OCI-LY3 (cell line): ENCODE results near the gene ATP1B1.

Experiments
- H2AFZ ChIP-seq: fragments of 200-600, 300-600 bp; shearing (Covaris generic); 2 replicates; pipeline ENCODE4 v1.6.0; 2014; ENCODE audit warnings: antibody characterized with exemption, low read depth, low read length
- H3K27ac ChIP-seq: fragments of 200-600, 300-600 bp; sonication (generic); 2 replicates; pipeline ENCODE4 v1.5.1; 2014; ENCODE audit warnings: mild to moderate bottlenecking, low read length, moderate library complexity, mixed read lengths
- H3K27me3 ChIP-seq: fragments of 200-600, 300-600 bp; sonication (generic); 2 replicates; pipeline ENCODE4 v1.6.1; 2014; ENCODE audit warnings: low read depth, low read length, mixed read lengths
- H3K36me3 ChIP-seq: fragments of 200-600, 300-600 bp; sonication (generic); replicated peaks from 2 replicates; pipeline ENCODE3; 2014; ENCODE audit warnings: low read depth, low read length, mixed read lengths
- H3K4me1 ChIP-seq: fragments of 300-600, 200-600 bp; sonication (generic); 2 replicates; pipeline ENCODE4 v1.6.1; 2014; ENCODE audit warnings: low read length, mixed read lengths
- H3K4me2 ChIP-seq: fragments of 200-600, 300-600 bp; sonication (generic); 2 replicates; pipeline ENCODE4 v1.6.1; 2014; ENCODE audit warnings: low read length, mixed read lengths
- H3K4me3 ChIP-seq: fragments of 300-600, 200-600 bp; sonication (generic); 2 replicates; pipeline ENCODE4 v1.5.1; 2014; ENCODE audit warnings: antibody characterized with exemption, mild to moderate bottlenecking, low read length, moderate library complexity
- H3K79me2 ChIP-seq: fragments of 300-600, 200-600 bp; shearing (Covaris generic); 2 replicates; pipeline ENCODE4 v1.6.1; 2014; ENCODE audit warnings: mild to moderate bottlenecking, low read length, mixed read lengths
- H3K9ac ChIP-seq: fragments of 300-600, 200-600 bp; shearing (Covaris generic); 2 replicates; pipeline ENCODE4 v1.6.0; 2014; ENCODE audit warnings: mild to moderate bottlenecking, low read length, moderate library complexity
- H3K9me3 ChIP-seq: fragments of 200-600, 300-600 bp; shearing (Covaris generic); 2 replicates; pipeline ENCODE4 v1.6.1; 2014; ENCODE audit warnings: low read length, mixed read lengths; ENCODE audit not compliant: insufficient read depth
- H4K20me1 ChIP-seq: fragments of 200-600, 300-600 bp; sonication (generic); 2 replicates; pipeline ENCODE4 v1.6.1; 2016; ENCODE audit warnings: low read length, mixed read lengths; ENCODE audit not compliant: insufficient read depth
- CTCF ChIP-seq: fragments of 200-600, 300-600 bp; sonication (generic); IDR thresholded peaks from 2 replicates; pipeline ENCODE4 v1.5.1; 2014; ENCODE audit warnings: antibody characterized with exemption, low read length, low read depth
- EZH2phosphoT487 ChIP-seq: fragments of 200-600 bp; shearing (Covaris generic); IDR thresholded peaks from 2 replicates; pipeline ENCODE4 v1.6.1; 2018; ENCODE audit warnings: antibody characterized with exemption, mixed run types, low read depth

ATP1B1 gene

GRCh38 chr1:169146576-169147214, 40.2 kb downstream of the ATP1B1 start:
- Histone ChIP-seq H3K27ac (no peak overlapping the region), H3K4me3 (no peak overlapping the region), H3K27me3 (no peaks in the 10 kb centered on the region), H3K9ac (no peak overlapping the region), H3K9me3 (no peaks in the 10 kb centered on the region), H4K20me1 (no peaks in the 10 kb centered on the region), H3K4me2 (no peak overlapping the region), H3K79me2 (no peaks in the 10 kb centered on the region), H2AFZ (no peak overlapping the region), H3K4me1 (peaks cover 40% of the 10 kb centered on the region), H3K36me3 (no peaks in the 10 kb centered on the region)
- no peak for TF ChIP-seq EZH2phosphoT487
- no peak for TF ChIP-seq CTCF

- Histone ChIP-seq H3K27me3 (no peaks in the 10 kb centered on the region), H3K79me2 (no peaks in the 10 kb centered on the region), H3K9ac (peak overlapping the region; percentile 40; the same call in 1 of the 2 replicates), H3K4me2 (peak overlapping the region; percentile 64), H4K20me1 (no peaks in the 10 kb centered on the region), H3K36me3 (no peaks in the 10 kb centered on the region), H3K9me3 (no peaks in the 10 kb centered on the region), H3K4me1 (peaks cover 31% of the 10 kb centered on the region), H2AFZ (peak overlapping the region; percentile 39; the same call in 1 of the 2 replicates), H3K27ac (peak overlapping the region; percentile 60), H3K4me3 (peak overlapping the region; percentile 11; the same call in 1 of the 2 replicates)
- TF ChIP-seq EZH2phosphoT487 (no peak), CTCF (no peak)
Observed at GRCh38 chr1:169148472-169149252, 42.2 kb downstream of the ATP1B1 start.

- H3K4me1 ChIP-seq = peaks cover 31% of the 10 kb centered on the region
- H3K4me2 ChIP-seq = no peak overlapping the region
- no peak overlapping the region for H3K27ac ChIP-seq
- no peak overlapping the region for H3K4me3 ChIP-seq
- H3K79me2 ChIP-seq = no peaks in the 10 kb centered on the region
- H4K20me1 ChIP-seq = no peaks in the 10 kb centered on the region
- no peak overlapping the region for H3K9ac ChIP-seq
- no peaks in the 10 kb centered on the region for H3K9me3 ChIP-seq
- H3K27me3 ChIP-seq = no peaks in the 10 kb centered on the region
- no peaks in the 10 kb centered on the region for H3K36me3 ChIP-seq
- no peak overlapping the region for H2AFZ ChIP-seq
- TF ChIP-seq EZH2phosphoT487 (no peak), CTCF (no peak)
Observed at GRCh38 chr1:169149555-169150286, 43.2 kb downstream of the ATP1B1 start.
